Lung (tissue), 12 donors: ENCODE results near the gene PLA2G4E. TPM values are rescaled to one million over a fixed set of nuclear protein-coding genes. Genes with fewer than 3 reads are reported as not detected.

ENCODE experiments used
- ATAC-seq: fragments of 200-7000 bp; cut with Tn5 transposase; one replicate; pipeline ENCODE4 v1.9.1; 2020; ENCODE audit warnings: moderate number of reproducible peaks; ENCODE audit not compliant: insufficient read depth, low FRiP score
- DNase-seq, 3 donors: peaks; one replicate each; pipeline ENCODE4 v3.0.0-alpha.2; 2013 to 2017
- H3K27ac ChIP-seq, 2 donors: one replicate each; pipeline ENCODE4 v1.5.1; 2013; ENCODE audit warnings: mild to moderate bottlenecking in 2 of 2, moderate library complexity in 2 of 2, control low read depth in 1 of 2, inconsistent platforms in 1 of 2, low read depth in 1 of 2, low read length in 1 of 2
- H3K27me3 ChIP-seq, 3 donors: one replicate each; pipeline ENCODE4 v1.5.1; 2013; ENCODE audit warnings: low read length in 2 of 3; ENCODE audit not compliant: control insufficient read depth in 3 of 3, insufficient read depth in 3 of 3
- H3K36me3 ChIP-seq, 4 donors: one replicate each; pipeline ENCODE4 v1.5.1; 2013; ENCODE audit warnings: low read length in 4 of 4, mild to moderate bottlenecking in 1 of 4, moderate library complexity in 1 of 4; ENCODE audit not compliant: control insufficient read depth in 4 of 4, insufficient read depth in 4 of 4
- H3K4me1 ChIP-seq, 5 donors: one replicate each; pipeline ENCODE4 v1.5.1; 2013; ENCODE audit warnings: low read length in 5 of 5, mild to moderate bottlenecking in 2 of 5, moderate library complexity in 1 of 5; ENCODE audit not compliant: control insufficient read depth in 5 of 5, insufficient read depth in 5 of 5
- H3K4me3 ChIP-seq: one replicate; pipeline ENCODE4 v1.5.1; 2013; ENCODE audit warnings: mild to moderate bottlenecking, control low read depth, moderate library complexity
- H3K9ac ChIP-seq, 2 donors: one replicate each; pipeline ENCODE4 v1.5.1; 2013; ENCODE audit warnings: low read length in 2 of 2, control low read depth in 1 of 2; ENCODE audit not compliant: insufficient read depth in 1 of 2
- H3K9me3 ChIP-seq, 4 donors: one replicate each; pipeline ENCODE4 v1.5.1; 2013; ENCODE audit warnings: low read length in 3 of 4, mild to moderate bottlenecking in 1 of 4, moderate library complexity in 1 of 4; ENCODE audit not compliant: control insufficient read depth in 4 of 4, insufficient read depth in 3 of 4
- CTCF ChIP-seq: IDR thresholded peaks from 2 replicates; pipeline ENCODE4 v1.5.1; 2012; ENCODE audit warnings: mild to moderate bottlenecking; ENCODE audit errors: control extremely low read depth, extremely low read depth
- WGBS, 2 donors: extraction: QIAGEN DNeasy Blood & Tissue Kit; methylation state at CpG; one replicate each; pipeline ENCODE4 v1.1.7; 2013; 5-methylcytosine and 5-hydroxymethylcytosine counted together
- polyA plus RNA-seq, 2 donors: library from polyadenylated mRNA; stranded (reverse); fragments of 200-250 nt; gene quantifications; one replicate each; pipeline ENCODE4 v1.2.1, GENCODE V29; 2013
- total RNA-seq, 2 donors: library from RNA; depleted of rRNA in 1 of 2; stranded (reverse); fragments of >200 nt in 1 of 2; gene quantifications; one replicate each; pipeline ENCODE4 v1.2.1, GENCODE V29; 2014 to 2021
- donor health status: control.
- donor health status: control.
- donor health status: Bipolar disorder and iron deficiency.
- donor health status: healthy.
- donor health status: DM: yes; HTN: yes; CAD: no.

Gene PLA2G4E
- total and polyA plus RNA-seq, 4 donors = 0.38 to 1.7 (median 1.7) TPM; not detected in 1

- Histone ChIP-seq H3K27me3 (peaks cover 0 to 2% (median 0%) of the 10 kb centered on the region in 3 donors), H3K9ac (no peak overlapping the region), H3K4me1 (no peaks in the 10 kb centered on the region), H3K9me3 (no peaks in the 10 kb centered on the region), H3K36me3 (no peaks in the 10 kb centered on the region), H3K4me3 (no peak overlapping the region), H3K27ac (no peak overlapping the region)
- no peak for ATAC-seq
- WGBS, 2 donors = 89 to 95% methylated on average over 7 of the region's 7 CpGs
- no peak for TF ChIP-seq CTCF
- no peak for DNase-seq
Observed at GRCh38 chr15:41992803-41993190, 28.0 kb downstream of the PLA2G4E start.

- no peak for ATAC-seq
- no peak overlapping the region for H3K27ac ChIP-seq
- WGBS, 2 donors = 96% methylated on average over 18 of the region's 18 CpGs
- H3K36me3 ChIP-seq = no peaks in the 10 kb centered on the region
- no peak for TF ChIP-seq CTCF
- no peak overlapping the region for H3K9ac ChIP-seq
- H3K4me1 ChIP-seq = no peaks in the 10 kb centered on the region
- H3K4me3 ChIP-seq = no peak overlapping the region
- DNase-seq = no peak
- peaks cover 0 to 2% (median 0%) of the 10 kb centered on the region in 3 donors for H3K27me3 ChIP-seq
- H3K9me3 ChIP-seq = no peaks in the 10 kb centered on the region
Observed at GRCh38 chr15:41992151-41992802, 28.6 kb downstream of the PLA2G4E start.

- no peak for ATAC-seq
- 84 to 88% methylated on average over 3 of the region's 3 CpGs for WGBS, 2 donors
- TF ChIP-seq CTCF = no peak
Observed at GRCh38 chr15:41990691-41991090, 30.2 kb downstream of the PLA2G4E start.

GRCh38 chr15:41990243-41990605, 30.6 kb downstream of the PLA2G4E start:
- H3K36me3 ChIP-seq = no peaks in the 10 kb centered on the region
- H3K27ac ChIP-seq = no peak overlapping the region
- WGBS, 2 donors = 54 to 59% methylated on average over 7 of the region's 7 CpGs
- TF ChIP-seq CTCF = no peak
- ATAC-seq (no peak), DNase-seq (no peak)
- no peaks in the 10 kb centered on the region for H3K4me1 ChIP-seq
- H3K9me3 ChIP-seq = no peaks in the 10 kb centered on the region
- H3K27me3 ChIP-seq = peaks cover 0 to 2% (median 0%) of the 10 kb centered on the region in 3 donors
- H3K4me3 ChIP-seq = no peak overlapping the region
- no peak overlapping the region for H3K9ac ChIP-seq

More at GRCh38 chr15:41990691-41991090, 30.2 kb downstream of the PLA2G4E start:
- no peaks in the 10 kb centered on the region for H3K9me3 ChIP-seq
- no peak overlapping the region for H3K4me3 ChIP-seq
- H3K36me3 ChIP-seq = no peaks in the 10 kb centered on the region
- no peak for DNase-seq
- H3K27ac ChIP-seq = no peak overlapping the region
- H3K4me1 ChIP-seq = no peaks in the 10 kb centered on the region
- peaks cover 0 to 2% (median 0%) of the 10 kb centered on the region in 3 donors for H3K27me3 ChIP-seq
- H3K9ac ChIP-seq = no peak overlapping the region
